ENCODE data around the gene RFPL4AL1. TPM values are rescaled to one million over a fixed set of nuclear protein-coding genes. Genes with fewer than 3 reads are reported as not detected.
"Not testable (repeated sequence)": the region's sequence is repeated elsewhere in the genome, so short reads cannot be mapped to it uniquely, and the experiment has no call there.

RFPL4AL1 gene
- not detected for total RNA-seq
- not detected for polyA plus RNA-seq (ENCODE audit: insufficient read depth, low read depth, low replicate concordance)
- long read RNA-seq, donor 1: 0 reads
- long read RNA-seq, donor 2: 0 reads

- H3K27me3 ChIP-seq; DNase-seq; H3K9me3 ChIP-seq; H3K36me3 ChIP-seq (ENCODE audit: low read depth, missing control alignments); H3K4me1 ChIP-seq; H3K27ac ChIP-seq; H3K4me3 ChIP-seq; intact Hi-C loops (cut with DNase I; ENCODE audit: low total_unique reads): not testable (repeated sequence)
- WGBS, 2 donors: 65 to 85% methylated on average over 6 of the region's 6 CpGs
These were observed at the start of gene RFPL4AL1 for GRCh38 chr19:55768818-55769217. Gene RFPL4AL1 (plus strand): TSS chr19:55769118. CDS start chr19:55771805, 2,687 bp downstream.

- Histone ChIP-seq H3K9me3 (no peaks in the 10 kb centered on the region), H3K27ac (no peak overlapping the region), H3K4me3 (no peak overlapping the region), H3K27me3 (no peaks in the 10 kb centered on the region), H3K36me3 (ENCODE audit: low read depth, missing control alignments) (no peaks in the 10 kb centered on the region), H3K4me1 (no peaks in the 10 kb centered on the region)
- intact Hi-C loops (cut with DNase I; ENCODE audit: low total_unique reads): no loop called here
- DNase-seq: no peak
- no peak for TF ChIP-seq POLR2A (IDR thresholded peaks at IDR 0.05)
- TF ChIP-seq, protein P1, sequence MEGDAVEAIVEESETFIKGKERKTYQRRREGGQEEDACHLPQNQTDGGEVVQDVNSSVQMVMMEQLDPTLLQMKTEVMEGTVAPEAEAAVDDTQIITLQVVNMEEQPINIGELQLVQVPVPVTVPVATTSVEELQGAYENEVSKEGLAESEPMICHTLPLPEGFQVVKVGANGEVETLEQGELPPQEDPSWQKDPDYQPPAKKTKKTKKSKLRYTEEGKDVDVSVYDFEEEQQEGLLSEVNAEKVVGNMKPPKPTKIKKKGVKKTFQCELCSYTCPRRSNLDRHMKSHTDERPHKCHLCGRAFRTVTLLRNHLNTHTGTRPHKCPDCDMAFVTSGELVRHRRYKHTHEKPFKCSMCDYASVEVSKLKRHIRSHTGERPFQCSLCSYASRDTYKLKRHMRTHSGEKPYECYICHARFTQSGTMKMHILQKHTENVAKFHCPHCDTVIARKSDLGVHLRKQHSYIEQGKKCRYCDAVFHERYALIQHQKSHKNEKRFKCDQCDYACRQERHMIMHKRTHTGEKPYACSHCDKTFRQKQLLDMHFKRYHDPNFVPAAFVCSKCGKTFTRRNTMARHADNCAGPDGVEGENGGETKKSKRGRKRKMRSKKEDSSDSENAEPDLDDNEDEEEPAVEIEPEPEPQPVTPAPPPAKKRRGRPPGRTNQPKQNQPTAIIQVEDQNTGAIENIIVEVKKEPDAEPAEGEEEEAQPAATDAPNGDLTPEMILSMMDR (IDR thresholded peaks at IDR 0.05): no peak
- 71 to 80% methylated on average over 5 of the region's 5 CpGs for WGBS, 2 donors
These were observed 48.6 kb upstream of the RFPL4AL1 start for GRCh38 chr19:55720214-55720746.

DNA sequence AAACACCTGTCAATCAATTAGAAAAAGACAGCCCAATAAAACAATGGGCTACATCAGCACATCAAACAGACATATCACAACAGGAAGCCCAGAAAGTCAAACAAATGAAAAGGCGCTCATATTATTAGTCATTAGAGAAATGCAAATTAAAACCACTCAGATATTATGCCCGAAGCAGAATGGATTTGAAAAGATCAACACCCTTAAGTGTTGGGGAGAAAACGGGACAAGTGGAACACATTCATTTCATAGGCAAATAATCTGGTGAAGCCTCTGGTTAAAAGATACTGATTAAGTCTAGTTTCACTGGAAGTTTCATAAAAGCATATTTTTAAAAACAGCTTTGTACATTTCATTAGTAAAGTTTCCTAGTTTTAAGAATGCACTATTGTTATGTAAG lies 48.1 kb upstream of the RFPL4AL1 start:
- Histone ChIP-seq H3K4me1 (no peaks in the 10 kb centered on the region), H3K27me3 (no peaks in the 10 kb centered on the region), H3K36me3 (ENCODE audit: low read depth, missing control alignments) (no peaks in the 10 kb centered on the region), H3K27ac (no peak overlapping the region), H3K4me3 (no peak overlapping the region), H3K9me3 (no peaks in the 10 kb centered on the region)
- no peak for DNase-seq
- intact Hi-C loops (cut with DNase I; ENCODE audit: low total_unique reads): no loop called here
- no peak for TF ChIP-seq POLR2A (IDR thresholded peaks at IDR 0.05)
- TF ChIP-seq, protein P1 (IDR thresholded peaks at IDR 0.05): no peak
- WGBS, 2 donors: 95 to 97% methylated on average over 3 of the region's 3 CpGs

DNA sequence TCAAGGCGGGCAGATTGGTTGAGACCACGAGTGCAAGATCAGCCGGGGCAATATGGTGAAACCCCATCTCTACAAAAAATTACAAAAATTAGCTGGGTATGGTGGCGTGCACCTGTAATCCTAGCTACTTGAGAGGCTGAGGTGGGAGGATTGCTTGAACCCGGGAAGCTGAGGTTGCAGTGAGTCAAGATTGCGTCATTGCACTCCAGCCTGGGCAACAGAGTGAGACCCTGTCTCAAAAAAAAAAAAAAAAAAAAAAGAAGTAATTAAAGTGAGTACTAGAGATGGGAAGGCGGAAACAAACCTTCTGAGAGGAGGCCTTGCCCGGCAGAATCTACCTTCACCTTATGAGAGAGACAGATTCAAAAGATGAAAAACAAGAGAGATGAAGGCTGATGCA lies 45.4 kb upstream of the RFPL4AL1 start:
- WGBS, 2 donors: 89 to 90% methylated on average over 8 of the region's 8 CpGs
- no peaks in the 10 kb centered on the region for H3K36me3 ChIP-seq (ENCODE audit: low read depth, missing control alignments)
- H3K4me1 ChIP-seq: no peaks in the 10 kb centered on the region
- TF ChIP-seq, protein P1 (IDR thresholded peaks at IDR 0.05): no peak
- TF ChIP-seq POLR2A (IDR thresholded peaks at IDR 0.05): no peak
- intact Hi-C loops (cut with DNase I; ENCODE audit: low total_unique reads): no loop called here
- no peak overlapping the region for H3K27ac ChIP-seq
- H3K27me3 ChIP-seq: no peaks in the 10 kb centered on the region
- no peak overlapping the region for H3K4me3 ChIP-seq
- DNase-seq: no peak
- H3K9me3 ChIP-seq: no peaks in the 10 kb centered on the region

- H3K4me1 ChIP-seq; DNase-seq; H3K9me3 ChIP-seq; H3K4me3 ChIP-seq; H3K36me3 ChIP-seq (ENCODE audit: low read depth, missing control alignments); H3K27ac ChIP-seq; H3K27me3 ChIP-seq; intact Hi-C loops (cut with DNase I; ENCODE audit: low total_unique reads): not testable (repeated sequence)
- WGBS, 2 donors: 82 to 87% methylated on average over 2 of the region's 2 CpGs
These were observed 38.5 kb upstream of the RFPL4AL1 start for GRCh38 chr19:55730378-55730777.

GRCh38 chr19:55738302-55738701 lies 30.6 kb upstream of the RFPL4AL1 start, which contains the start of gene NLRP9:
Gene NLRP9 (minus strand): TSS chr19:55738402. CDS start chr19:55738374, 28 bp downstream.
- Histone ChIP-seq H3K27me3 (no peaks in the 10 kb centered on the region), H3K27ac (no peak within 1 kb of the TSS), H3K9me3 (no peaks in the 10 kb centered on the region), H3K4me1 (no peaks in the 10 kb centered on the region), H3K36me3 (ENCODE audit: low read depth, missing control alignments) (no peaks in the 10 kb centered on the region), H3K4me3 (no peak within 1 kb of the TSS)
- 93 to 94% methylated on average over 3 of the region's 3 CpGs for WGBS, 2 donors
- TF ChIP-seq, protein P1 (IDR thresholded peaks at IDR 0.05): no peak
- TF ChIP-seq POLR2A (IDR thresholded peaks at IDR 0.05): no peak
- intact Hi-C loops (cut with DNase I; ENCODE audit: low total_unique reads): no loop called here
- no peak for DNase-seq

Measured in testis (tissue), 5 donors.